GM21737 (cell line): ENCODE data around the gene CPZ.
"Not testable (repeated sequence)": the region's sequence is repeated elsewhere in the genome, so short reads cannot be mapped to it uniquely, and the experiment has no call there.

Source experiments
- ATAC-seq: cut with Tn5 transposase; IDR thresholded peaks from one replicate; pipeline ENCODE4 v1.9.1; 2021; ENCODE audit warnings: mild to moderate bottlenecking, moderate library complexity; ENCODE audit not compliant: unreplicated experiment

The CPZ gene

DNA sequence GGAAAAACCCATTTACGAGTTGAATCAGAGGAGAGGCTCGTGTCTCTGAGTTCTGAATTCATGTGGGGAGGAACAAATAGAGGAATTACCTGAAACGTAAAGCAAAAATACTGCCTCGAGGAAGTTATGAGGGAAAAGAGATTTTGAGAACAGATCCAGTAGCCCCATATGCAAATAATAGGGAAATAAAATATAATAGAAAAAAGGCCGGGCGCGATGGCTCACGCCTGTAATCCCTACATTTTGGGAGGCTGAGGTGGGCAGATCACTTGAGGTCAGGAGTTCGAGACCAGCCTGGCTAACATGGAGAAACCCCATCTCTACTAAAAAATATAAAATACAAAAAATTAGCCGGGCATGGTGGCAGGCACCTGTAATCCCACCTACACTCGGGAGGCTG, 42.2 kb downstream of the CPZ start:
- not testable (repeated sequence) for ATAC-seq

- not testable (repeated sequence) for ATAC-seq
These were observed 43.5 kb downstream of the CPZ start for GRCh38 chr4:8635897-8636554.

DNA sequence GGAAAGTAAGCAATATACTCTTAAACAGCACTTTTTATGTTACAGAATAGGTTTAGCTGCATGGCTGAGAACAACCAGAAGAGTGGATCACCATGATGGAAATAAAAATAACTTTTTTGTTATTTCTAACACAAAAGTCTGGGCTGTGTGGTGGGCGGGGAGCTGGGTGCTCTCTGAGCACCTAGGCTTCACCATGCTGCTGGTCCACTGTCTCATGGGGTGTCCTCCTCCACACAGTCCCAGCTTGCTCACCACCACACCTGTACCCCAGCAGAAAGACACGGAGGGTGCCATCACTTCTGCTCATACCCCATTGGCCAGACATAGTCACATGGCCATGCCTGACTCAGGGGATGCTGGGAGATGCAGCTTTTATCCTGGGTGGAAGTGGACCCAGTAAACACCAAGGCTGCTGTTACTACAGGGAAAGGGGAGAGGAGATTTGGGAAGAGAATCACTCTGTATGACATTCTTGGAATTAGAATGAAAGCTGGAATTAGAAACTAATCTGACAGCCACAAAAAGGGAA, 45.0 kb downstream of the CPZ start:
- ATAC-seq, result no peak

GRCh38 chr4:8639021-8639420, 46.5 kb downstream of the CPZ start:
- no peak for ATAC-seq

- no peak for ATAC-seq
These were observed 47.5 kb downstream of the CPZ start for GRCh38 chr4:8639777-8640720.

DNA sequence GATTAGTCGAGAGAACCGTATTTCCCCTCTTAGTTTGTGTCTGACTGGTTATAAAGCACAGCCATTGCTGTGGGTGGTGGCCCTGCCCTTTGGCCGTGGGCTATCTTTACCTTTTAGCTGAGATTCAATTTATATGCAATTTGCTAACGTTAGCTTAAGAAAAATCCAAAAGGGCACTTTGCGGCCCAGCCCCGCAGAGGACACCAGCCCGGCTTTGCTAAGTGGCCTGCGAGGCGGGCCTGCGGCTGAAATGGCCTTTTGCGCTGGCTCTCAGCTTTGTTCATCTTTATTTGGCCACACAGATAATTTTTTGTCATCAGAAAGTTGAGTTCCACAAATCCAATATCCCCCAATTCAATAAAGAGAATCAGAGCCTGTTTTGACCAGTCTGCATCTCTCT, 48.3 kb downstream of the CPZ start:
- ATAC-seq, result no peak

GRCh38 chr4:8641256-8641655, 48.7 kb downstream of the CPZ start:
- ATAC-seq, result no peak

- no peak for ATAC-seq
These were observed 49.5 kb downstream of the CPZ start for GRCh38 chr4:8641931-8642650.

DNA sequence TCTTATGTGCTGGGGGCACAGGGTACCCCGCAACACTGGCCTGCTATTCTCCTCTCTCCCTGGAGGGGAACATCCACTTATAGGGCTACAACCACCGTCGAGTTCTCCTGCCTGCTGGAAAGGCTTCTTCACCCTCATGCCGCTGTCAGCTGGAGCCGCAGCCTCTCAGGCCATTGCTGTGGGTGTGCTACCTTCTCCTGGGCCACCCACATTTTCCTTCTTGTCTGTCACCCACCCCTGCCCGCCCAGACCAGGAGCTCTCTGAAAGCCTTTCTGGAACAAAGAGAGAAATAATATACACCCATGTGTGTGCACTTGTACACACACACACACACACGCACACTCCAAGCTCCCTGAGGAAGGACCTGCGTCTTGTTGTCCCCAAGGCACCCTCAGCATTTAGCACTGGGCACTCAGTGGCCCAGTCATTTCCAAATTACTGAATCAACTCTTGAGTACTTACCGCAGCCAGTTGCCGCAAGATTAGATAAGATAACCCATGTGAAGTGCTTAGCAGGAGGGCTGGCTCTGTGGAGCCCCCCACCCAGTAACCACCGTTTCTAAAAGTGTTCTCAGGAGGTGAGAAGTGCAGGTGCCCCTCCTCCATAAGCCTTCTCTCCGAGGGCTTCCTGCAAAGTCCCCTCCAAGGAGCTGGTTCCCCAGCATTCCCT, 50.2 kb downstream of the CPZ start:
- ATAC-seq, result no peak

GRCh38 chr4:8643441-8643840, 50.9 kb downstream of the CPZ start:
- ATAC-seq, result no peak

- ATAC-seq, result no peak
These were observed 51.4 kb downstream of the CPZ start for GRCh38 chr4:8643986-8644385.

GRCh38 chr4:8644461-8644891, 51.9 kb downstream of the CPZ start:
- no peak for ATAC-seq

DNA sequence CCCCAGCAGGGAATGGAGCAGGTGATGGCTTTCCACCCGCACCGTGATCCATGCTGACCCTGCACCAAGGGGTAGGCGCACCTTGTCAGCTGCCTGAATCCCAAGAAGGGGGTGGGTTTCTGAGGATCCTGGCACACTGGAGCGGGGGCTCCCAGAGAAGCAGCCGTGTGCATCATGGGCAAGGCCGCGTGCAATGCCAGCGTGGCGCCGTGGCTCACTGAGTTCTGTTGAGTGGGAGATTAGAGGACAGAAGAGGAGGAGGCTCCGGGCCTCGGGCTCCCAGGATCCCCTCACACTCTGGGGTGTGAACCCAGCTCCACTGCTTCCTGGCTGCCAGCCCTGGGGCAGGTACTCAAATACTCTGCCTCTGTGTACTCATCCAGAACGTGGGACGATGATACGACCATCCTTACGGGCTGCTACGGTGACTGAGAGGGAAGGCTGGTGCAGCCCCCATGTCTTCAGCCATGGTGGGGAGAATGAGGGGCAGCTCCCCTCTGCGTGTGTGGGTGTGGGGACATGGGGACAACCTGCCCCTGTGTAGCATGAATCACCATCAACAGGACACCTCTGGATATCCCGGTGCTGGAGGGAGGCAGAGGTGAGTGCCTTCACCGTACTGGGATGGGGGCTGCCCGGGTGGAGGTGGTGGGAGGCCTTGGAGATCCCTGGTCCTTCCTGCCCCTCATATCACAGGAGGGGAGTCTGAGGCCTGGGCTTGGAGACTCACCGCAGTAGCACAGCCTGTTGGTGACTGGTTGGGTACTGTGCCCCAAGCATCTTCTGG, 52.6 kb downstream of the CPZ start:
- ATAC-seq, result no peak

GRCh38 chr4:8645753-8646124, 53.2 kb downstream of the CPZ start:
- ATAC-seq, result no peak

- no peak for ATAC-seq
These were observed 53.9 kb downstream of the CPZ start for GRCh38 chr4:8646296-8647093.

DNA sequence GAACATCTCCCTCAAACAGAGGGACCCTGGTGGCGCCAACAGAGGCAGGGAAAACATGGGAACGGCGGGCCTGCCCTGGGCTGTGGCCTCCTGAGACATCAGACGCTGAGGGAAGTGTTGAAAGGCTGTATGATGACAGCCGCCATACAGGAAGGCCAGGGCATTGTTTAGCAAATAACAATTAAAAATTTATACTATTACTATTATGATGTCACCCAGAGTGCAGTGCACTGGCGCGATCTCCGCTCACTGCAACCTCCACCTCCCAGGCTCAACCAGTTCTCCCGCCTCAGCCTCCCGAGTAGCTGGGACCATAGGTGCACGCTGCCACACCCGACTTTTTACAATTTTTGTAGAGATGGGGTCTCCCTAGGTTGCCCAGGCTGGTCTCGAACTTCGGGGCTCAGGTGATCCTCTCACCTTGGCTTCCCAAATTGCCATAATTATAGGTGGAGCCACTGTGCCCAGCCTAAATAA, 54.6 kb downstream of the CPZ start:
- ATAC-seq, result no peak

DNA sequence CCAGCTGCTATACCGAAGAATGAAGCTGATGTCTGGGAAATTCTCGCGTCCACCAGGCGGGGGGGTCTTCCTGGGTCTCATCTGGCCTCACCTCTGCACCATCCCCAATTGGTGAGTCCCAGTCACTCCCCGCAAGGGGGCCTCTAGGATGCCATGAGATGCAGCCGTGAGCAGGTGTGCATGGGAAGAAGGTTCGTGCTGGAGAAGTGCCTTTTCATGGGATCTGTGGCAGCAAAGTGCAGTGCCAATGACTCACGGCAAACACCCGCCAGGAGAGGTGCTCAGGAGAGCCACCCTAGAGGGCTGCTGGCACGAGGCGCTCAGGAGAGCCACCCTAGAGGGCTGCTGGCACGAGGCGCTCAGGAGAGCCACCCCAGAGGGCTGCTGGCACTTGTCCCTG, 55.1 kb downstream of the CPZ start:
- ATAC-seq, result no peak

GRCh38 chr4:8648296-8648695, 55.7 kb downstream of the CPZ start:
- ATAC-seq, result no peak
